ENCODE data around the gene KLHL29. TPM values are rescaled to one million over a fixed set of nuclear protein-coding genes. Genes with fewer than 3 reads are reported as not detected.

Gene KLHL29
- total RNA-seq, 1 donor from 2014 or later = 16.3 TPM

DNA sequence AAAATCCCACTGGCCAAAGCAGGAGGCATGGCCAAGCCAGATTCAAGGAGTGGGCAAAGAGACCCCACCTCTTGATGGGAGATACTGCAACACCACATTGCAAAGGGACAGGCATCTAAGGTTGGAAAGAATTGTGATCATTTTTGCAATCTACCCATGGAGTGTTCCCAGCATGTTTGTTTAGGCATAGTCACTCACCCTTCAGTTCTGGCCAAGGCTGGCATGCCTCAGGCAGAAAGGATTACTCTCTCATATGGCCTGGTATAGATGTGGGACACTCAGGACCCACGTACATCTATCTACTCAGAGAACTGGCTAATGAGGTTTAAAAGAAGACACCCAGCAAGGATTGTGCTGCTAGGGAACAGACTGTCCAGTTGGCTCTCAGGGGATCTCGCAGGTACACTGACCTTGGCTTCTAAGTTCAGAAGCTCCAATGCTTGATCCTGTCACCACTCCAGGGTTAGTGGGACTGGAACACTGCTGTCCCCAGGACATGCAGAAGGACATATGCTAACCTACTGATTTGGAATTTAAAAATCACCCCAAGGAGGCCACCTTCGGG lies 183.7 kb downstream of the KLHL29 start:
- Histone ChIP-seq H3K36me3 (no peaks in the 10 kb centered on the region), H3K27ac (peak overlapping the region in 1 of 2 donors; percentile 11), H3K27me3 (no peaks in the 10 kb centered on the region), H3K9me3 (no peaks in the 10 kb centered on the region), H3K4me1 (peaks cover 10 to 33% of the 10 kb centered on the region in 2 donors), H3K4me3 (no peak overlapping the region)
- intact Hi-C loops (cut with DNase I) = no loop called here
- no peak for TF ChIP-seq CTCF (IDR thresholded peaks at IDR 0.05)
- DNase-seq (ENCODE audit: low spot score in 2 of 2) = no peak

DNA sequence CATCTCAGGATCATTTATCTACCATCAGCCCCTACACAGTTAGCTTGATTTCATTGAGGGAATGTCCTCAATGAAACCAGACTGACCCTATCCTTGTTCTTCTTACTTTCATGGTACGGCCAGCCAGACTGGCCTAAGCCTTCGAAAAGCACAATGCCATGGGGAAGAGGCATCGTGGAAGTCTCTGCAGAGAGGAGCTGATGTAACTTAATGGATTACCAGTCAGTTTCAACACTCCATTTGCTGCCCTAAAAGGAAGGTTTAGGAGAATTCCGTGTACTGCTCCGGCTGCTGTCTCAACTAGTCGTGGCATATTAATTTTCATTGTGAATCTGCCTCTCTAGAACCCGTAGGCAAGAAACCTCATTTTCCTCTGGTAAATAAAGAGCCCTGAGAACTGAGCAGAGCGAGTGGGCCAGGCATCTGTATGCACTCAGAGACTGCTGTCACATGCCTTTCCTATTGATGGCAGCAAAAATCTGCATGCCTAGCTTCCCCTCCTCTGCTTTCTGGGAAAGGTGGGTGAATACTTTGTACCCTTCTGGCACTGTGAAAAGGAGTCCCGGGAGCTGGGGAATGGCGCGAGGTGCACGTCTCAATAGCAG lies 184.9 kb downstream of the KLHL29 start:
- Histone ChIP-seq H3K4me3 (no peak overlapping the region), H3K27me3 (no peaks in the 10 kb centered on the region), H3K36me3 (no peaks in the 10 kb centered on the region), H3K9me3 (no peaks in the 10 kb centered on the region), H3K27ac (no peak overlapping the region), H3K4me1 (peaks cover 6 to 22% of the 10 kb centered on the region in 2 donors)
- intact Hi-C loops (cut with DNase I) = no loop called here
- DNase-seq (ENCODE audit: low spot score in 2 of 2) = no peak
- no peak for TF ChIP-seq CTCF (IDR thresholded peaks at IDR 0.05)

GRCh38 chr2:23571085-23571484 lies 186.1 kb downstream of the KLHL29 start:
- Histone ChIP-seq H3K27me3 (no peaks in the 10 kb centered on the region), H3K27ac (no peak overlapping the region), H3K9me3 (no peaks in the 10 kb centered on the region), H3K4me3 (no peak overlapping the region), H3K36me3 (no peaks in the 10 kb centered on the region), H3K4me1 (peaks cover 3 to 14% of the 10 kb centered on the region in 2 donors)
- intact Hi-C loops (cut with DNase I) = no loop called here
- DNase-seq (ENCODE audit: low spot score in 2 of 2) = no peak
- TF ChIP-seq CTCF (IDR thresholded peaks at IDR 0.05) = no peak

- no peak overlapping the region for H3K27ac ChIP-seq
- no peak for TF ChIP-seq CTCF (IDR thresholded peaks at IDR 0.05)
- H3K4me1 ChIP-seq = peaks cover 3 to 13% of the 10 kb centered on the region in 2 donors
- no peak overlapping the region for H3K4me3 ChIP-seq
- no peaks in the 10 kb centered on the region for H3K36me3 ChIP-seq
- intact Hi-C loops (cut with DNase I) = no loop called here
- no peaks in the 10 kb centered on the region for H3K9me3 ChIP-seq
- no peak for DNase-seq (ENCODE audit: low spot score in 2 of 2)
- no peaks in the 10 kb centered on the region for H3K27me3 ChIP-seq
Measured at GRCh38 chr2:23571527-23572282, 186.7 kb downstream of the KLHL29 start.

- no peaks in the 10 kb centered on the region for H3K4me1 ChIP-seq
- TF ChIP-seq CTCF (IDR thresholded peaks at IDR 0.05) = no peak
- no peaks in the 10 kb centered on the region for H3K27me3 ChIP-seq
- no peaks in the 10 kb centered on the region for H3K9me3 ChIP-seq
- H3K4me3 ChIP-seq = no peak overlapping the region
- H3K27ac ChIP-seq = no peak overlapping the region
- DNase-seq (ENCODE audit: low spot score in 2 of 2) = no peak
- H3K36me3 ChIP-seq = no peaks in the 10 kb centered on the region
- intact Hi-C loops (cut with DNase I) = no loop called here
Measured at GRCh38 chr2:23574919-23575654, 190.1 kb downstream of the KLHL29 start.
